ENCODE data around the gene ANKRD61.

ANKRD61 gene

DNA sequence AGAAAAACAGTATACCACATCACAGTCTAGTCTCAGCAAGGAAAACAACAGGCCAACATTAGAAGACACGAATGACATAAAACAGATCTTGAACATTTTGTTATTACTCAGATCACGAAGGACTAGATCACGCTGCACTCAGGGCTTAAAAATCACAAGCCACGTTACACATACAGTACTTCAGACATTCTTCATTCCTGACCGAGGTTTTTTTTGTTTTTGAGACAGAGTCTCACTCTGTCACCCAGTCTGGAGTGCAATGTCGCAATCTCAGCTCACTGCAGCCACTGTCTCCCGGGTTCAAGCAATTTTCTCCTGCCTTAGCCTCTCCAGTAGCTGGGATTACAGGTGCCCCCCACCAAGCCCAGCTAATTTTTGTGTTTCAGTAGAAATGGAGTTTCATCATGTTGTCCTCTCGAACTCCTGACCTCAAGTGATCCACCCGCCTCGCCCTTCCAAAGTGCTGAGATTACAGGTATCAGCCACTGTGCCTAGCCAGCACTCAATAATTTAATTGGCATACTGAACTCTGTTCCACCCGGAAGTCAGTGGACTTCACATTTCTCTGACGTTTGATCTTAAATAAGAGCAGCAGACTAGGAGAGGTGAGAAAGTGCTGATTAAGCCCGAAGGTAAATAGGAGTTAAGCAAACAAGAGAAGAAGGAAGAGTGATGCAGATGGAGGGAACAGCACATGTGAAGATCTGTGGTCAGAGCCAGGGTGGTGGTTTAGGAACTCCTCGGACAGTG is 18.6 kb upstream of the ANKRD61 start:
- no peaks in the 10 kb centered on the region for H3K9me2 ChIP-seq (replicated peaks; ENCODE audit: control insufficient read depth, low read length)
- TF ChIP-seq, protein P1, sequence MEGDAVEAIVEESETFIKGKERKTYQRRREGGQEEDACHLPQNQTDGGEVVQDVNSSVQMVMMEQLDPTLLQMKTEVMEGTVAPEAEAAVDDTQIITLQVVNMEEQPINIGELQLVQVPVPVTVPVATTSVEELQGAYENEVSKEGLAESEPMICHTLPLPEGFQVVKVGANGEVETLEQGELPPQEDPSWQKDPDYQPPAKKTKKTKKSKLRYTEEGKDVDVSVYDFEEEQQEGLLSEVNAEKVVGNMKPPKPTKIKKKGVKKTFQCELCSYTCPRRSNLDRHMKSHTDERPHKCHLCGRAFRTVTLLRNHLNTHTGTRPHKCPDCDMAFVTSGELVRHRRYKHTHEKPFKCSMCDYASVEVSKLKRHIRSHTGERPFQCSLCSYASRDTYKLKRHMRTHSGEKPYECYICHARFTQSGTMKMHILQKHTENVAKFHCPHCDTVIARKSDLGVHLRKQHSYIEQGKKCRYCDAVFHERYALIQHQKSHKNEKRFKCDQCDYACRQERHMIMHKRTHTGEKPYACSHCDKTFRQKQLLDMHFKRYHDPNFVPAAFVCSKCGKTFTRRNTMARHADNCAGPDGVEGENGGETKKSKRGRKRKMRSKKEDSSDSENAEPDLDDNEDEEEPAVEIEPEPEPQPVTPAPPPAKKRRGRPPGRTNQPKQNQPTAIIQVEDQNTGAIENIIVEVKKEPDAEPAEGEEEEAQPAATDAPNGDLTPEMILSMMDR (IDR thresholded peaks at IDR 0.05; ENCODE audit: low read depth, low read length, poor library complexity, severe bottlenecking) = no peak
- TF ChIP-seq EZH2phosphoT487 (IDR thresholded peaks at IDR 0.05; ENCODE audit: borderline replicate concordance, low read length) = no peak
- peaks cover 66% of the 10 kb centered on the region for H3K36me3 ChIP-seq (ENCODE audit: control insufficient read depth, low read length)
- no peaks in the 10 kb centered on the region for H3K27me3 ChIP-seq (ENCODE audit: control insufficient read depth, low read length)
- H3K4me3 ChIP-seq (ENCODE audit: low read length) = no peak overlapping the region
- no peak overlapping the region for H3K27ac ChIP-seq (ENCODE audit: low read depth, low read length)
- peaks cover 29% of the 10 kb centered on the region for H3K4me1 ChIP-seq (ENCODE audit: control insufficient read depth, low read length)
- H3K9me3 ChIP-seq (ENCODE audit: control insufficient read depth, insufficient read depth, low read length) = no peaks in the 10 kb centered on the region
- peaks cover 80% of the 10 kb centered on the region for H3K79me2 ChIP-seq (ENCODE audit: control insufficient read depth, low read length)
- 0 out of 2 replicates have a peak, but pooled peaks cover 4% of the 10 kb centered on the region for H3F3A ChIP-seq (ENCODE audit: control insufficient read depth, insufficient read depth)
- no peaks in the 10 kb centered on the region for H4K20me1 ChIP-seq (ENCODE audit: control insufficient read depth, insufficient read depth, low read depth, low read length)
- H3K4me2 ChIP-seq (ENCODE audit: low read length) = no peak overlapping the region

DNA sequence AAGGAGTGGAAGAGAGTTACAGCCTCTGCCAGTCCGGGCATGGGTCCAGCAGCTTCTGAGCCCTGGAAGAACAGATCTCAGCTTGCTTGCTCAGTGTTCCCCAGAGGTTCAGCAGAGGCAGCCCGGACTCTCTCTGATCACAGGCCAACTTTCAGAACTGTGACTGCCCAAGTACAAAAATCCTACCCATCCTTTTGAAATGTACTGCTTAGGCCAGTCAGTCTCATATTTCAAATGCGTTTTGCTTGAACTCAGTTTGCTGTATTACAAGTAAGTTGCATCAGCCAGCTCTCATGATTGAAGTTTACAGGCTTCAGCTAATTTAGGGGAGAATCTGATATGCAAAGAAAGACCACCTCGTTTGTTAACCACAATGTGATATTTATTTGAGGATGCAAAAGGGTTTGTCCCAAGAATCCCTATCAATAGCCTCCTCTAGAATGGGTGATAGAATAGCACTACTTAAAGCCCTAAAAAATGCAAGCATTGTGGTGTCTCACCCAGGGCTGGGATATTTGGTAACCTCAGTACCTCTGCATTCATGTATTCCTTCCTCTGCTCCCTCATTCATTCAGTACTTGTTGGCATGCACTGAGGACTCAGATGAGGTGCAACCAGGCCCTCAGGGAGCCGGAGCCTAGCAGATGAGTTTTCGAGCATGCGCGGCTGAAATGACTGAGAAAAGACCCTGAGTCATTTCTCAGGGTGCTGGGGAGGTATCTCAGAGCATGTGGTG is 15.1 kb upstream of the ANKRD61 start:
- no peaks in the 10 kb centered on the region for H3K9me3 ChIP-seq (ENCODE audit: control insufficient read depth, insufficient read depth, low read length)
- H3F3A ChIP-seq (ENCODE audit: control insufficient read depth, insufficient read depth) = 0 out of 2 replicates have a peak, but pooled peaks cover 3% of the 10 kb centered on the region
- H3K27ac ChIP-seq (ENCODE audit: low read depth, low read length) = peak overlapping the region; percentile 38
- no peak overlapping the region for H3K4me2 ChIP-seq (ENCODE audit: low read length)
- no peaks in the 10 kb centered on the region for H4K20me1 ChIP-seq (ENCODE audit: control insufficient read depth, insufficient read depth, low read depth, low read length)
- TF ChIP-seq EZH2phosphoT487 (IDR thresholded peaks at IDR 0.05; ENCODE audit: borderline replicate concordance, low read length) = no peak
- TF ChIP-seq, protein P1 (IDR thresholded peaks at IDR 0.05; ENCODE audit: low read depth, low read length, poor library complexity, severe bottlenecking) = no peak
- peaks cover 50% of the 10 kb centered on the region for H3K79me2 ChIP-seq (ENCODE audit: control insufficient read depth, low read length)
- H3K27me3 ChIP-seq (ENCODE audit: control insufficient read depth, low read length) = no peaks in the 10 kb centered on the region
- no peaks in the 10 kb centered on the region for H3K9me2 ChIP-seq (replicated peaks; ENCODE audit: control insufficient read depth, low read length)
- H3K4me1 ChIP-seq (ENCODE audit: control insufficient read depth, low read length) = peaks cover 13% of the 10 kb centered on the region
- H3K4me3 ChIP-seq (ENCODE audit: low read length) = no peak overlapping the region
- H3K36me3 ChIP-seq (ENCODE audit: control insufficient read depth, low read length) = peaks cover 91% of the 10 kb centered on the region

DNA sequence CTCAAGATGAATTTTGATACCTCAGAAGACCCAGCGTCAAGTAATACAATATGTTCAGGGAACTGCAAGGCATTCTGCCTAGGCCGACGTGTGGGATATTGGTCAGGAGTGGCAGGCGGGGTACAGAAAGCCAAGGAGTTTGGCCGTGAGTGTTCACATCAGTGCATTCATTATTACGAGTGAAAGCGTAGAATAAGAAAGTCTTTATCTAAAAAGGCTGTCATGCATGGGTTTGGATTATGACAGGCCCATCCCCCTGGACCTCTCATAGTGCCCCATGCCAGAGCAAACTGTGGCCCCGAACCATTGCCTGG is 14.6 kb upstream of the ANKRD61 start:
- Histone ChIP-seq H3K4me2 (ENCODE audit: low read length) (no peak overlapping the region), H3K36me3 (ENCODE audit: control insufficient read depth, low read length) (peaks cover 91% of the 10 kb centered on the region), H3K9me2 (replicated peaks; ENCODE audit: control insufficient read depth, low read length) (no peaks in the 10 kb centered on the region), H3K27ac (ENCODE audit: low read depth, low read length) (peak overlapping the region; percentile 38; the same call in 1 of the 2 replicates), H3K79me2 (ENCODE audit: control insufficient read depth, low read length) (peaks cover 45% of the 10 kb centered on the region), H3F3A (ENCODE audit: control insufficient read depth, insufficient read depth) (0 out of 2 replicates have a peak, but pooled peaks cover 3% of the 10 kb centered on the region), H3K27me3 (ENCODE audit: control insufficient read depth, low read length) (no peaks in the 10 kb centered on the region), H3K4me3 (ENCODE audit: low read length) (no peak overlapping the region), H4K20me1 (ENCODE audit: control insufficient read depth, insufficient read depth, low read depth, low read length) (no peaks in the 10 kb centered on the region), H3K4me1 (ENCODE audit: control insufficient read depth, low read length) (peaks cover 8% of the 10 kb centered on the region), H3K9me3 (ENCODE audit: control insufficient read depth, insufficient read depth, low read length) (no peaks in the 10 kb centered on the region)
- TF ChIP-seq, protein P1 (IDR thresholded peaks at IDR 0.05; ENCODE audit: low read depth, low read length, poor library complexity, severe bottlenecking) = no peak
- no peak for TF ChIP-seq EZH2phosphoT487 (IDR thresholded peaks at IDR 0.05; ENCODE audit: borderline replicate concordance, low read length)

Measured in DOHH2 (cell line).